HCT116 (cell line): ENCODE results near the gene MRPS34. TPM values are rescaled to one million over a fixed set of nuclear protein-coding genes. Genes with fewer than 3 reads are reported as not detected.

ENCODE experiments used
- ATAC-seq: fragments of 200-7000 bp; cut with Tn5 transposase; 2 replicates; pipeline ENCODE4 v1.9.1; 2020; ENCODE audit warnings: mild to moderate bottlenecking, moderate library complexity
- BruUV-seq: library from RNA; stranded (reverse); fragments of 400-500 nt; replicated peaks from 2 replicates; lab custom pipeline; 2021; lab: Mats Ljungman, UMichigan
- CTCF ChIA-PET: fragments of 300-600 bp; sonication (Branson Sonifier 250); formaldehyde crosslinking; loops from one replicate; lab custom pipeline; 2021; ENCODE audit warnings: antibody characterized with exemption; lab: Charles Lee
- POLR2A ChIA-PET: fragments of 300-600, 350-600 bp; sonication (Branson Sonifier 250); formaldehyde crosslinking; loops from one replicate; lab custom pipeline; 2021; ENCODE audit warnings: antibody characterized with exemption; lab: Charles Lee
- RAD21 ChIA-PET, 2 experiments: fragments of 300-600 bp; sonication (Branson Sonifier 250); formaldehyde crosslinking; loops; one replicate each; lab custom pipeline; 2023; ENCODE audit warnings: low total read pairs in 2 of 2; ENCODE audit not compliant: uncharacterized antibody in 2 of 2, unreplicated experiment in 2 of 2, low non-redundant PET in 1 of 2; lab: Charles Lee
- DNase-seq: peaks from one replicate; pipeline ENCODE4 v3.0.0-alpha.2; 2010; ENCODE audit warnings: low read depth, low spot score
- H2AFZ ChIP-seq: fragments of 200-600 bp; shearing (Covaris generic), sonication (generic); 2 replicates; pipeline ENCODE4 v1.6.1; 2017; ENCODE audit warnings: low read depth, mixed run types, mixed read lengths, antibody characterized with exemption, low read length; ENCODE audit not compliant: poor library complexity, severe bottlenecking
- H3K27ac ChIP-seq: 2 replicates; pipeline ENCODE4 v1.5.1; 2012; ENCODE audit warnings: low read depth, low read length
- H3K27me3 ChIP-seq: fragments of 200-600 bp; sonication (generic); 2 replicates; pipeline ENCODE4 v1.6.1; 2016; ENCODE audit warnings: mixed run types, low read length, mixed read lengths; ENCODE audit not compliant: insufficient read depth
- H3K36me3 ChIP-seq, 2 experiments: fragments of 200-500 bp in 1 of 2; fragments of 200-600 bp in 1 of 2; sonication (Bioruptor generic) in 1 of 2; sonication (generic) in 1 of 2; 2 replicates each; pipeline versions ENCODE4 v1.5.1 to v1.6.1; 2014 to 2016; ENCODE audit warnings: low read length in 2 of 2, inconsistent platforms in 1 of 2, mixed read lengths in 1 of 2, mixed run types in 1 of 2; ENCODE audit not compliant: insufficient read depth in 2 of 2, control insufficient read depth in 1 of 2
- H3K4me1 ChIP-seq, 2 experiments: fragments of 200-600 bp in 1 of 2; sonication (generic) in 1 of 2; 2 replicates each; pipeline versions ENCODE4 v1.5.1 to v1.6.1; 2012 to 2017; ENCODE audit warnings: low read length in 2 of 2, inconsistent platforms in 1 of 2, mild to moderate bottlenecking in 1 of 2, mixed read lengths in 1 of 2, mixed run types in 1 of 2, moderate library complexity in 1 of 2; ENCODE audit not compliant: insufficient read depth in 2 of 2, control insufficient read depth in 1 of 2
- H3K4me2 ChIP-seq: fragments of 200-600 bp; sonication (generic); 2 replicates; pipeline ENCODE4 v1.6.1; 2017; ENCODE audit warnings: mixed run types, low read length, mixed read lengths
- H3K4me3 ChIP-seq, 2 experiments: fragments of 200-600 bp in 1 of 2; sonication (generic) in 1 of 2; replicated peaks in 1 of 2; 2 replicates each; pipeline ENCODE4 v1.5.1; 2011 to 2016; ENCODE audit warnings: low read length in 2 of 2, control low read depth in 1 of 2, low read depth in 1 of 2, mild to moderate bottlenecking in 1 of 2, mixed read lengths in 1 of 2, mixed run types in 1 of 2
- H3K79me2 ChIP-seq: fragments of 200-600 bp; sonication (generic); 2 replicates; pipeline ENCODE4 v1.6.1; 2017; ENCODE audit warnings: mild to moderate bottlenecking, mixed run types, low read length, moderate library complexity, mixed read lengths; ENCODE audit not compliant: insufficient read depth
- H3K9ac ChIP-seq: fragments of 200-600 bp; sonication (generic); 2 replicates; pipeline ENCODE4 v1.6.1; 2016; ENCODE audit warnings: low read length, mixed read lengths
- H3K9me2 ChIP-seq: fragments of 200-600 bp; sonication (generic), shearing (Covaris generic); 2 replicates; pipeline ENCODE4 v1.6.1; 2017; ENCODE audit warnings: mixed run types, mild to moderate bottlenecking, moderate library complexity; ENCODE audit not compliant: insufficient read depth
- H3K9me3 ChIP-seq, 2 experiments: fragments of 200-500 bp in 1 of 2; fragments of 200-600 bp in 1 of 2; sonication (Bioruptor generic) in 1 of 2; sonication (generic) in 1 of 2; 2 replicates each; pipeline ENCODE4 v1.6.1; 2014 to 2017; ENCODE audit warnings: low read length in 2 of 2, mixed read lengths in 2 of 2, inconsistent platforms in 1 of 2, low read depth in 1 of 2, mild to moderate bottlenecking in 1 of 2, mixed run types in 1 of 2, moderate library complexity in 1 of 2; ENCODE audit not compliant: control insufficient read depth in 1 of 2, insufficient read depth in 1 of 2
- H4K20me1 ChIP-seq: fragments of 200-600 bp; sonication (generic), shearing (Covaris generic); 2 replicates; pipeline ENCODE4 v1.6.1; 2017; ENCODE audit warnings: mixed run types, mild to moderate bottlenecking, moderate library complexity; ENCODE audit not compliant: insufficient read depth
- EGR1 ChIP-seq: IDR thresholded peaks from 2 replicates; pipeline ENCODE4 v1.6.1; 2012; ENCODE audit warnings: low read depth
- ELF1 ChIP-seq: IDR thresholded peaks from 2 replicates; pipeline ENCODE4 v1.6.1; 2012; ENCODE audit warnings: low read depth, borderline replicate concordance
- EZH2phosphoT487 ChIP-seq: fragments of 200-600 bp; IDR thresholded peaks from 2 replicates; pipeline ENCODE4 v1.6.1; 2018; ENCODE audit warnings: antibody characterized with exemption, borderline replicate concordance
- JUND ChIP-seq: IDR thresholded peaks from 2 replicates; pipeline ENCODE4 v1.6.1; 2012
- POLR2AphosphoS5 ChIP-seq: IDR thresholded peaks from 2 replicates; pipeline ENCODE4 v1.6.1; 2011; ENCODE audit warnings: mild to moderate bottlenecking, low read depth, low read length, moderate library complexity
- TCF7L2 ChIP-seq: IDR thresholded peaks from 2 replicates; pipeline ENCODE4 v1.7.0; 2011; ENCODE audit warnings: borderline replicate concordance, inconsistent platforms; ENCODE audit not compliant: insufficient read depth, insufficient read length; ENCODE audit errors: extremely low read depth
- intact Hi-C: fragments of 100-400 bp; cut with micrococcal nuclease; formaldehyde crosslinking; loops from 2 replicates; pipeline ENCODE4 v1.10.0; 2022
- total RNA-seq: library from RNA; stranded (reverse); gene quantifications from one replicate; pipeline ENCODE4 v1.2.1, GENCODE V29; 2021; ENCODE audit not compliant: unreplicated experiment
- TF ChIP-seq, protein P1 (sequence below): IDR thresholded peaks from 2 replicates; pipeline ENCODE4 v1.6.1; 2012; ENCODE audit warnings: low read depth

Gene MRPS34
- total RNA-seq, 1 experiment from 2014 or later, result 200 TPM

DNA sequence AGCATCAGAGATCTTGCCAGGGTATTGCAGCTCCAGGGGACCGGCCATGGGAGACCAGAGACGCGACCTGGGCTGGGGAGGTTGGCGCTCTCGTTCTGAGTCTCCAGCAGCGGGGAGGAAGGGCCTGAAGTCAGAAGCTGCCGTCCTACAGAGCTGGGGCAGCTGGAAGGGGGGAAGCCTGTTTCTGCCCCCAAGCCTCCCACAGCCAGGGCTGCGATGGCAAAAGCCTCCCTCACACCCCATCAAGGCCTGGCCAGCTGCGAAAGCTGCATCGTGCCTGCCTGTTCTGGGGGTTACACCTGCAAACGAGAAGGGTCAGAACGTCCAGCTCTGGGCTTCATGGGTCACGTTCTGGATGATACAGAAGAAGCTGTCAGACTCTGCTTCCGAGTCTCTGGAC, 40.9 kb downstream of the MRPS34 start:
- RAD21 ChIA-PET, result no interaction called here
- Histone ChIP-seq H3K79me2 (no peaks in the 10 kb centered on the region; the same call in 1 of the 2 replicates), H3K4me3 (no peak overlapping the region), H3K9me2 (no peaks in the 10 kb centered on the region), H3K9me3 (peaks cover 0 to 12% of the 10 kb centered on the region in 2 experiments; a peak in 1 of 4 replicates), H3K9ac (no peak overlapping the region), H3K27ac (no peak overlapping the region), H3K36me3 (peaks cover 2 to 6% of the 10 kb centered on the region in 2 experiments; a peak in 2 of 4 replicates), H3K4me1 (no peaks in the 10 kb centered on the region), H4K20me1 (no peaks in the 10 kb centered on the region), H3K4me2 (no peak overlapping the region), H2AFZ (no peak overlapping the region), H3K27me3 (no peaks in the 10 kb centered on the region)
- BruUV-seq, result no TSS peak
- DNase-seq (no peak), ATAC-seq (no peak)
- no peak for TF ChIP-seq EZH2phosphoT487
- TF ChIP-seq, protein P1, sequence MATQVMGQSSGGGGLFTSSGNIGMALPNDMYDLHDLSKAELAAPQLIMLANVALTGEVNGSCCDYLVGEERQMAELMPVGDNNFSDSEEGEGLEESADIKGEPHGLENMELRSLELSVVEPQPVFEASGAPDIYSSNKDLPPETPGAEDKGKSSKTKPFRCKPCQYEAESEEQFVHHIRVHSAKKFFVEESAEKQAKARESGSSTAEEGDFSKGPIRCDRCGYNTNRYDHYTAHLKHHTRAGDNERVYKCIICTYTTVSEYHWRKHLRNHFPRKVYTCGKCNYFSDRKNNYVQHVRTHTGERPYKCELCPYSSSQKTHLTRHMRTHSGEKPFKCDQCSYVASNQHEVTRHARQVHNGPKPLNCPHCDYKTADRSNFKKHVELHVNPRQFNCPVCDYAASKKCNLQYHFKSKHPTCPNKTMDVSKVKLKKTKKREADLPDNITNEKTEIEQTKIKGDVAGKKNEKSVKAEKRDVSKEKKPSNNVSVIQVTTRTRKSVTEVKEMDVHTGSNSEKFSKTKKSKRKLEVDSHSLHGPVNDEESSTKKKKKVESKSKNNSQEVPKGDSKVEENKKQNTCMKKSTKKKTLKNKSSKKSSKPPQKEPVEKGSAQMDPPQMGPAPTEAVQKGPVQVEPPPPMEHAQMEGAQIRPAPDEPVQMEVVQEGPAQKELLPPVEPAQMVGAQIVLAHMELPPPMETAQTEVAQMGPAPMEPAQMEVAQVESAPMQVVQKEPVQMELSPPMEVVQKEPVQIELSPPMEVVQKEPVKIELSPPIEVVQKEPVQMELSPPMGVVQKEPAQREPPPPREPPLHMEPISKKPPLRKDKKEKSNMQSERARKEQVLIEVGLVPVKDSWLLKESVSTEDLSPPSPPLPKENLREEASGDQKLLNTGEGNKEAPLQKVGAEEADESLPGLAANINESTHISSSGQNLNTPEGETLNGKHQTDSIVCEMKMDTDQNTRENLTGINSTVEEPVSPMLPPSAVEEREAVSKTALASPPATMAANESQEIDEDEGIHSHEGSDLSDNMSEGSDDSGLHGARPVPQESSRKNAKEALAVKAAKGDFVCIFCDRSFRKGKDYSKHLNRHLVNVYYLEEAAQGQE, result no peak
- TF ChIP-seq EGR1, result no peak
- no peak for TF ChIP-seq JUND
- no peak for TF ChIP-seq ELF1
- TF ChIP-seq POLR2AphosphoS5, result no peak
- TF ChIP-seq TCF7L2, result no peak
- CTCF ChIA-PET, result interaction anchor here (0.6 kb wide), 1 partner anchor 26 kb away, joined by 3 read pairs; the partner anchor contains the start of gene MAPK8IP3
- POLR2A ChIA-PET, result no interaction called here
- intact Hi-C loops, result no loop called here
